IPS DF 4.7 (cell line): Measurements from ENCODE around the gene ZNHIT6.

Source experiments
- DNase-seq: peaks from one replicate; pipeline ENCODE4 v3.0.0-alpha.2; 2013; ENCODE audit warnings: low spot score; ENCODE audit errors: extremely low read depth

The ZNHIT6 gene

GRCh38 chr1:85623061-85623471 lies 85.2 kb downstream of the ZNHIT6 start:
- no peak for DNase-seq

- no peak for DNase-seq
These were observed 86.8 kb downstream of the ZNHIT6 start for GRCh38 chr1:85621430-85621829.

- DNase-seq: no peak
These were observed 90.6 kb downstream of the ZNHIT6 start for GRCh38 chr1:85617633-85618100.

GRCh38 chr1:85616736-85617135 lies 91.5 kb downstream of the ZNHIT6 start:
- no peak for DNase-seq

DNA sequence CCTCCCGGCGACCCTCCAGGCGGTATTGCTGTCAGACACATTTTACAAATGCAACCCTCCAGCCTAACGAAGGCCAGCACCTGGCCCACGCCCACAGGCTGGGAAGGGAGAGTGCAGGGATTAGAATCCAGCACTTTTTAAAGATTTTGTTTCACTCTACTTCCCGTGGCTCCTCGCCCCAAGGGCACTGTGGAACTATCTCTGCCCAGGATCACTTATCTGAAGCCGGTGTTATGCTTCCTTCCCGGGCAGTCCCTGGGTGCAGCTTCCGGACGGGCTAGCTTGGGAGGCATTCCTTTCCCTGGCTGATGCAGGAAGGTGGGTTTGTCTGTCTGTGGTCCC lies 91.9 kb downstream of the ZNHIT6 start:
- DNase-seq: no peak

GRCh38 chr1:85615586-85616363 lies 92.5 kb downstream of the ZNHIT6 start:
- DNase-seq: no peak

DNA sequence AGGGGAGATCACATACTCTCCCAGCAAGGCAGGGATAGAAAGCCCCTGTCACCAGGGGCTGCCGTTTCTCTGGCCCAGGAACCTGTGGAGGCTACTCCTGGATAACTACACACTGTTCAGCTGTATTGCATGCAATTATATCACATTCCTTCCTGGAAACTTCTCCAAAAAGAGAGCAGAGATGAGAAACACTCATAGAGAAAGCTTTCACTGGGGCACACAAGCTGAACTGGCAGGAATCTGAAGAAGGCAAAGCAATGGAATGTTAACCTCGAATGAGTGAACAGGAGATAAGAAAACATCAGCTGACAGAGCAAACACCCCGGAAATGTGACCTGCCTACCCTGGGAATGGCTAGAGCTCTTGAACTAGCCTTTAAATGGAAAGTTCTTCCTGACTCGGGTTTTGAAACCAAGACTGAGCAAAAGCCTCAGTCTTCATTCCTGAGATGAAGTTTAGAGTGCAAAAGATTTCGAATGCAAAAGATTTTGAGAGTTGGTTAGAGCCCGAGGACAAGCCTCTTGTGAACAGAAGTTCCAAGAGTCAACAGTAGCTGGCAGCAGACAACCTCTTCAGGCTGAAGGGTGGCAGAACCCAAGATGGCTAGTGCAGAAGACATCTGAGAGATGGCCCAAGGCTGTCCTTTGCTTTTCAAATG lies 95.4 kb downstream of the ZNHIT6 start:
- DNase-seq: no peak

GRCh38 chr1:85611856-85612255 lies 96.4 kb downstream of the ZNHIT6 start:
- DNase-seq: no peak

DNA sequence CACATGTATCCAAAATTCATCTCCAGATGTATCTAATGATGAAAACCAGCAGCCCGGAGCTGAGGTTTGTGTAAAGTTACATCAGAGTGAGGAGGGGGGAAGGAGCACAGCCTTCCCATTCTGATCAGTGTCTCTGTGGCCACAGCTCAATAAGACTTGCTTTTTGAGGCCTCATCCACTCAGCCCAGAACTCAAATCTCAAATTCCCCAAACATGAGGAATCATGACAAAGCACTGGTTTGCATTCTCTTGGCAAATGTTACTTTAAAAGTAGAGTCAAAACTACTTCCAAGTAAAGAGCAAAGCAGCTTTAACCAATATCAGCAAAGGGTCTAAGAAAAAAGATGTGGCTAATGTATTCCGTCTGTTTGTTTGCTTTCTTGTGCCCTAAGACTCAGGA lies 96.8 kb downstream of the ZNHIT6 start:
- no peak for DNase-seq

GRCh38 chr1:85609976-85610375 lies 98.3 kb downstream of the ZNHIT6 start:
- DNase-seq: no peak

DNA sequence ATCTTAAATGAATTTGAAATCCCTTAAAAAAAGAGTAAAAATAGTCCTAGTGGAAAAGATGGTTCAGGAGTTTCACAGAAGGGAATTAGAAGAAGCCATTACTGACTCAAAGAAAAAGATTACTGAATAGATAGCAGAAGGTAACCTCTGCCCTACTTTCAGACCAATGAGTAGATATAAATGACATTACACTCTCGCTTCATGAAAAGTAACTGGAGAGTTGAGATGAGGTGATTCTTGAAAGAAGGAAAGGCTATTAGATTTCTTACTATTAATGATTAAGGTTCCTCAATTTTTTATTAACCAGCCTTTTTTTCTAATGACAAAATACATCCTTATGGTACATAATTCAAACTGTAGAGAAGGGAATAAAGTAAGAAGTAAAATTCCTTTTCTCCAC lies 99.4 kb downstream of the ZNHIT6 start:
- DNase-seq: no peak

GRCh38 chr1:85607921-85608265 lies 100.3 kb downstream of the ZNHIT6 start:
- no peak for DNase-seq

DNA sequence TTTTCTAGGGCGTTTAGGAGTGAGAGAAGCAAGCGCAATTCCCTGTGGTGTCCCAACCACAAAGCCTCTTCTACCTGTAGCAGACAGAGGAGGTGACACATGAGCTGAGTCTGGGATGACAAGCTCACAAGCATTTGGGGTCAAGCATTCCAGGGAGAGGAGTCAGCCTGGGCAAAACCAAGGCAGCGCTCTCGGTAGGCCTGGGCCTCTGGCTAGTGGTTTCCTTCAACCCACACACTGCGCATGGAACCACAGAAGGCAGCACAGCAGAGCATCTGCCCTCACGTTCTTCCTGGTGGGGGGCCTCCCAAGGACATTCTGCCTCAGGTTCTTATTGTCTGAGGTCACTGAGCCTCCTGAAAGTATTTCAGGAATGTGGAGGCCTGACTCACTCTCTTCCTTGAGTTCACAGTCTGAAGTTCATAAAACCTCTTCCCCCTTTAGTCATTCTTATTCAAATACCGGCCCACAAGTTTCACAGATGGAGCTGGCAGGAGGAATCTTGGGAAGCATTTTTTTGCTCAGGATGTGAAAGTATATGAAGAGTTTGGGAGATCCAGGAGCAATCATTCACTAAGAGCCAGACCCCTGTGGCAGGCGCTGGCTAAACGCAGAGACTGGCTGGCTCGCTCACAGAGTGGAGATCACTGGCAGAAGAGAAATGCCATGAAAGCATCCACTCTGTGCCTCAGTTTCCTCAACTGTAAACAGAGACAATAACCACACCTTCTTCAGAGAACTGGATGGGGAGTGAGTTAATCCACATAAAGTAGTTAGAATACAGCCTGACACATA lies 100.9 kb downstream of the ZNHIT6 start:
- DNase-seq: peak; percentile 92

GRCh38 chr1:85606414-85606800 lies 101.8 kb downstream of the ZNHIT6 start:
- DNase-seq: no peak

DNA sequence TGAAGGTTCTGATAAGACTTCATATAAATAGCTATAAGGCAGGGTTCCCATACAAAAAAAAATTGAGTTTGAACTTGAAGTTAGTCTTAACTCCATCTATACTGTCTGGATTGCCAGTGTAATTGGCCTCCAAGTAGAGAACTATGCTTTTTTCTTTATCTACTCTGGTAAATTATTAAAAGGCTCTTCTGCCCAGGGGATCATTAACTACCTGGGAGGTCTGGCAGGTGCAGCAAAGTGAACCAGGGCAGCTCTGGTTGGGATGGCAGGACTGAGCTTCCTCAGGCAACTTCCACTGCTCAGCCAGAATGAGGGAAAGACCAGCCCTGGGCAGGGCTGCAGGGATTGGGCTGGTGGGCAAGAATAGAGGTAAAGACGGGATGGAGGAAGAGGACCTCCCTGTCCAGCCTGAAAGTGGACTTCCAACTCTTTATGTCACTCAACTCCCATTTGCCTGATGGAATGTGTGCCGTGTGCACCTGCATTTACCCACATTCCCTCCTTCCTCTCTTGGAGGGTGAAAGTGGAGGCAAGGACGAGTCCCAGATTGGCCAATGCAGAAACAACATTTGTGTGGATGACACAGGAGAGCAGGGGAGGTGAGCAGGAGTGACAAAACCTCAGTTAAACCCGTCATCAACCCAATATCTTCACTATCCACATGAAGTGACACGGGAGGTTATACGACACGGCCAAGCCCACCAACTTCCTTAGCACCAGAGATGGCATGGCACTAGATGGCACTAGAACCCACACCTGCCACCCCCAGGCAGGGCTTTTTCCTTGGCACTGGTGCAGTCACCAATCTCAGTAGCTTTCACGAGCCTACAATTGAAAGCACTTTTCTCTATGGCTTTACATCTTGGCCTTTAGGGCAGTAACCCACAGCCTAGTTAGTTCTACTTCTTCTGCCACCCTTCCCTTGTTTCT lies 102.5 kb downstream of the ZNHIT6 start:
- DNase-seq: no peak

GRCh38 chr1:85604298-85604997 lies 103.8 kb downstream of the ZNHIT6 start:
- DNase-seq: no peak

DNA sequence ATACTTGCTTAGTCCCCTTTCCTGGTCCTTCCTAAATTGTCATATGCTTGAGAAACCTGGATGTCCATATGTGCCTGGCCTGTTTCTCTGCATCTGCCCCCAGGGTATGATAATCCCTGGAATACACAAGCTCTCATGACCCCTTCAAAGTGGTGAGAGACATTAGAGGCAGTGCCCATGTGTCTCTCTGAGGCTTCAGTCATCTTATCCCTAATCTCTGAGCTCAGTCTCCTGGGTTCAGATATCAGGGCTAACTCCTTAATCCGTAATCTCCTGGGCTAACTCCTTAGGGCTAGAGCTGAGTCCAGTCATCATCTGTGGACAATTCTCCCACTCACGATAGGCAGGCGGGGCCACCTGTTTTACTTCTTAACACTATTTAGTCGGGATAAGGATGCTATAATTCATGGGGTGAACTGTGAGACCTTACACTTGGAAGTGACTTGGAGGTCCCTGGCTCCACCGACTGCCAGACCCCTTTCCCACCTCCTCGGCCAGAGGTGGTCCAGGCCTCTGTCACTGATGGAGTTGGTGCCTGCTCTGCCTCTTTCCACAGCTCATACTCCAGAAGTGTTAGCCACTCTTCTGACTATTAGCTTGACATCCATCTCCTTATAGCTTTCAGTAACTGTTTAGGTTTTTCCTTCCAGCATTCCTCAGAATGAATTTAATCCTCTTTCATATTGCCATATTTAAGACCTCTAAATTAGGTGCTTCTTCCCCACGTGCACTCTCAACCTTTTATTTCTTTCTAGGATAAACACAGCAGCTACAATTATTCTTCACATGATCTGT lies 105.0 kb downstream of the ZNHIT6 start:
- no peak for DNase-seq

DNA sequence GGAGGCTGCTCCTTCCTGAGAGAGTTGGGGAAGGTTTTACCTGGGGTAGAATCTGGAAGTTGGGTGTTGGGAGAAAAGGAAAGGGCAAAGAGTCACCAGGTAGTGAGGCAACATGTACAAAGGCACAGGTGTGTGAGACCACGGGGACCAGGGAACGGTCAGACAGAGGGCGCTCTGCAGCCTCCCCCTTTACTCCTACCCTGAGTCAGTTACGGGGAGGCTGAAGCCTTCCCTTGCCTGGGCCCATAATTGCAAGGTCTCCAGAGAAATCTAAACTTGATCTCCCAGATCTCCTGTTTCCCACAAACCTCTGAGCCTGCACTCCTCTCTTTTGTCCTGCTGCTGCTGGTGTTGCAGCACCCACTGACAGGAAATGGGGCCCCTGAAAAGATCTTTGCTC lies 105.7 kb downstream of the ZNHIT6 start:
- DNase-seq: no peak

DNA sequence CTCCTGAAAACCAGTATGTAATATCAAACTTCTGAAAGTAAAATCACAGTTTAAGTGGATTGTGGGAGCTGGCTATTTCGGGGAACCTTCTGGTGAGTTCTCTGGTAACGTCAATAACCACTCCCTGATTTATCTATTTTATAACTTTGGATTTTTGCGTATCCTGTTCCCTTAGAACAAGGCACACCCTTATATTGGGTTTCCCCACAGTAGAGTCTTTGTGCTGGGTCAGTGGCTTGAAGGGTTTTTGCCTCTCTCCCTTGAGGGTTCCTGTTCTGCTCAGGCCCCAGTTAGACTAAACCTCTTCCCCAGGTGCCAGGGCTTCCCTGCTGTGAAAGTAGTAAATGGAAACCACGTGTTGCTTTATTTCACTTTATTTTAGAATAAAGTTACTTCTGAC lies 106.3 kb downstream of the ZNHIT6 start:
- no peak for DNase-seq

GRCh38 chr1:85599681-85600080 lies 108.6 kb downstream of the ZNHIT6 start:
- DNase-seq: no peak
